Peyer's patch (tissue), 4 donors: Measurements from ENCODE around the gene ARHGAP5. TPM values are rescaled to one million over a fixed set of nuclear protein-coding genes. Genes with fewer than 3 reads are reported as not detected.

Experiments used
- DNase-seq, 3 donors: peaks; one replicate each; pipeline ENCODE4 v3.0.0-alpha.2; 2017 to 2019
- H3K27ac ChIP-seq, 4 donors: fragments of 200-600 bp; sonication (generic); one replicate each; pipeline ENCODE4 v1.5.1; 2016 to 2019
- H3K27me3 ChIP-seq, 2 donors: fragments of 200-600 bp; sonication (generic); one replicate each; pipeline ENCODE4 v1.5.1; 2019
- H3K36me3 ChIP-seq, 3 donors: fragments of 200-600 bp; sonication (generic); one replicate each; pipeline ENCODE4 v1.5.1; 2016 to 2019
- H3K4me1 ChIP-seq, 4 donors: fragments of 200-600 bp; sonication (generic); one replicate each; pipeline ENCODE4 v1.5.1; 2016 to 2019
- H3K4me3 ChIP-seq, 4 donors: fragments of 200-600 bp; sonication (generic); 1 replicate in 3 of 4; 2 replicates in 1 of 4; pipeline ENCODE4 v1.5.1; 2016 to 2019; ENCODE audit warnings: mild to moderate bottlenecking in 1 of 4
- H3K9me3 ChIP-seq, 4 donors: fragments of 200-600 bp; sonication (generic); one replicate each; pipeline ENCODE4 v1.5.1; 2016 to 2019; ENCODE audit warnings: mild to moderate bottlenecking in 1 of 4
- CTCF ChIP-seq, 6 experiments: fragments of 450-650 bp in 4 of 6; fragments of 200-600 bp in 2 of 6; sonication (generic) in 1 of 6; IDR thresholded peaks; one replicate each; pipeline ENCODE4 v1.5.1; 2017 to 2019; ENCODE audit warnings: antibody characterized with exemption in 6 of 6, mild to moderate bottlenecking in 3 of 6, moderate library complexity in 1 of 6
- POLR2A ChIP-seq, 2 donors: fragments of 450-650 bp; IDR thresholded peaks; one replicate each; pipeline ENCODE4 v1.5.1; 2017; ENCODE audit warnings: antibody characterized with exemption in 2 of 2, mild to moderate bottlenecking in 2 of 2, moderate library complexity in 2 of 2
- total RNA-seq, 4 donors: library from RNA; depleted of rRNA; stranded (reverse); fragments of >200 nt; gene quantifications; one replicate each; pipeline ENCODE4 v1.1.0, GENCODE V29; 2016

The ARHGAP5 gene
- total RNA-seq, 4 donors from 2014 or later, result 113 to 123 (median 115) TPM

- TF ChIP-seq POLR2A (IDR thresholded peaks at IDR 0.05), result no peak
- no peak for TF ChIP-seq CTCF (IDR thresholded peaks at IDR 0.05)
- Histone ChIP-seq H3K4me1 (no peaks in the 10 kb centered on the region), H3K9me3 (no peaks in the 10 kb centered on the region), H3K27ac (no peak overlapping the region), H3K27me3 (no peaks in the 10 kb centered on the region), H3K4me3 (no peak overlapping the region), H3K36me3 (no peaks in the 10 kb centered on the region)
- DNase-seq, result no peak
These were observed 26.2 kb upstream of the ARHGAP5 start for GRCh38 chr14:32050878-32051277.

GRCh38 chr14:32054536-32054935, 22.6 kb upstream of the ARHGAP5 start:
- Histone ChIP-seq H3K27ac (no peak overlapping the region), H3K9me3 (no peaks in the 10 kb centered on the region), H3K4me3 (no peak overlapping the region), H3K4me1 (no peaks in the 10 kb centered on the region), H3K36me3 (no peaks in the 10 kb centered on the region), H3K27me3 (no peaks in the 10 kb centered on the region)
- no peak for DNase-seq
- TF ChIP-seq POLR2A (IDR thresholded peaks at IDR 0.05), result no peak
- TF ChIP-seq CTCF (IDR thresholded peaks at IDR 0.05), result no peak

- DNase-seq, result no peak
- TF ChIP-seq POLR2A (IDR thresholded peaks at IDR 0.05) (no peak), CTCF (IDR thresholded peaks at IDR 0.05) (no peak)
- H3K27me3 ChIP-seq, result no peaks in the 10 kb centered on the region
- no peaks in the 10 kb centered on the region for H3K9me3 ChIP-seq
- H3K36me3 ChIP-seq, result no peaks in the 10 kb centered on the region
- no peak overlapping the region for H3K27ac ChIP-seq
- no peaks in the 10 kb centered on the region for H3K4me1 ChIP-seq
- no peak overlapping the region for H3K4me3 ChIP-seq
These were observed 21.9 kb upstream of the ARHGAP5 start for GRCh38 chr14:32055175-32055574.

GRCh38 chr14:32059702-32060101, 17.4 kb upstream of the ARHGAP5 start:
- H3K4me3 ChIP-seq, result no peak overlapping the region
- H3K27ac ChIP-seq, result no peak overlapping the region
- no peak for DNase-seq
- H3K27me3 ChIP-seq, result no peaks in the 10 kb centered on the region
- no peaks in the 10 kb centered on the region for H3K9me3 ChIP-seq
- TF ChIP-seq POLR2A (IDR thresholded peaks at IDR 0.05), result no peak
- no peak for TF ChIP-seq CTCF (IDR thresholded peaks at IDR 0.05)
- no peaks in the 10 kb centered on the region for H3K4me1 ChIP-seq
- no peaks in the 10 kb centered on the region for H3K36me3 ChIP-seq

GRCh38 chr14:32064931-32065330, 12.2 kb upstream of the ARHGAP5 start:
- no peaks in the 10 kb centered on the region for H3K27me3 ChIP-seq
- H3K4me3 ChIP-seq, result no peak overlapping the region
- H3K4me1 ChIP-seq, result no peaks in the 10 kb centered on the region
- TF ChIP-seq POLR2A (IDR thresholded peaks at IDR 0.05), result no peak
- no peak for TF ChIP-seq CTCF (IDR thresholded peaks at IDR 0.05)
- H3K27ac ChIP-seq, result no peak overlapping the region
- no peak for DNase-seq
- no peaks in the 10 kb centered on the region for H3K36me3 ChIP-seq
- H3K9me3 ChIP-seq, result no peaks in the 10 kb centered on the region

- H3K27me3 ChIP-seq, result no peaks in the 10 kb centered on the region
- H3K36me3 ChIP-seq, result no peaks in the 10 kb centered on the region
- DNase-seq, result no peak
- no peak overlapping the region for H3K27ac ChIP-seq
- H3K4me1 ChIP-seq, result no peaks in the 10 kb centered on the region
- H3K4me3 ChIP-seq, result no peak overlapping the region
- no peaks in the 10 kb centered on the region for H3K9me3 ChIP-seq
- TF ChIP-seq CTCF (IDR thresholded peaks at IDR 0.05), result no peak
- no peak for TF ChIP-seq POLR2A (IDR thresholded peaks at IDR 0.05)
These were observed 8.4 kb upstream of the ARHGAP5 start for GRCh38 chr14:32068708-32069107.
